ENCODE measurements around the gene TGFB1I1. TPM values are rescaled to one million over a fixed set of nuclear protein-coding genes. Genes with fewer than 3 reads are reported as not detected.

The TGFB1I1 gene
- total and polyA plus RNA-seq, 2 of the 13 experiments (the other 11 are each of a cell fraction or from before 2014, with no cell fraction given): 0.80 to 2.9 TPM

DNA sequence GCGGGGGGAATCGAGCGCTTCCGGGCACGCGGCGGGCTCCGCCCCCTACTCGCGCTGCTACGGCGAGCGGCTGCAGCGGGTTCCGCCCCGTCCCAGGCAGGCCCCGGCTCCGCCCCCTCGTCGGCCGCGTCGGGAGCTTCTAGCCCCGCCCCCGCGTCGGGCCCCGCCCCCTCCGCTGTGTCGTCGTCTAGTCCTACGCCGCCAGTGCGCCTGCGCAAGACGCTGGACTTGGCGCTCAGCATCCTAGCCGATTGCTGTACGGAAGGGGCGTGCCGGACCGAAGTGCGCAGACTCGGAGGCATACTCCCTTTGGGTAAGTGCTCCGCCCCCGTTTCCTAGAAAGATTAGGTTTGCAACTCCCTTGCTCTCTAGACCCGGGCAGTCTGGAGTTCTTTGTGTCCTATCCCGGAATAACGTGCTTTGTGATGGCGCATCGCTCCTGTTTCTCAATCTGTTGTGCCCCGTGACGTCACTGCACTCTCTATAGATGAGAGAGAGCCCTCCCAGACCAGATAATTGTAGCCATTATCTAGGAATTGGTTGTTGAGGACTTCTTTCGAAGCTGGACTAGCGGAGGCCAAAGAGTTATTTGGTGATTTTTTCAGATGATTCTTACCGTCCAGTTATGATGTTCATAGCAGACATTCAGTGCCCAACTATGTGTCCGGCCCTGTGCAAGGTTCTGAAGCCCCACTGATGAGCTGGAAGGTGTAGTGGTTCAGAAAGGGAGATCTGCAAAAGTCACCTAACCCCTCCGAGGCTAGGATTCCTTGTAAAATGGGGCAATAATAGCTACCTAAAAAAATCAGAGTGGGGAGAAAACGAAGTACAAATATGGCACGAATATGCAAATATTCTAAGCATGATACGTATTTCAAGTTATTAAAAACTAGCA is 12.0 kb upstream of the TGFB1I1 start (continued):
- TF ChIP-seq CREB1 (IDR thresholded peaks at IDR 0.05): peak; percentile 99
- peak; percentile 73 for TF ChIP-seq CREB1 (CRISPR knock-in tag; IDR thresholded peaks at IDR 0.05)
- TF ChIP-seq RFX5 (IDR thresholded peaks at IDR 0.05; ENCODE audit: low read depth, low read length): peak; percentile 45; the same call in 1 of the 2 replicates
- TF ChIP-seq SOX6 (IDR thresholded peaks at IDR 0.05): no peak
- peak; percentile 30; the same call in 1 of the 2 replicates for TF ChIP-seq SOX6 (CRISPR knock-in tag; IDR thresholded peaks at IDR 0.05)
- peak; percentile 30; the same call in 1 of the 2 replicates for TF ChIP-seq HMG20A (CRISPR knock-in tag; IDR thresholded peaks at IDR 0.05; ENCODE audit: borderline replicate concordance)
- no peak for TF ChIP-seq ZNF660 (CRISPR knock-in tag; IDR thresholded peaks at IDR 0.05; ENCODE audit: borderline replicate concordance, low read depth)
- TF ChIP-seq ZNF563 (CRISPR knock-in tag; IDR thresholded peaks at IDR 0.05): 0 out of 2 replicates have a peak, but pooled peaks have one; percentile 8
- TF ChIP-seq ZSCAN9 (CRISPR knock-in tag; IDR thresholded peaks at IDR 0.05; ENCODE audit: borderline replicate concordance): no peak
- TF ChIP-seq CBX5 (CRISPR knock-in tag; IDR thresholded peaks at IDR 0.05; ENCODE audit: borderline replicate concordance): 0 out of 2 replicates have a peak, but pooled peaks have one; percentile 12
- TF ChIP-seq, protein P1, sequence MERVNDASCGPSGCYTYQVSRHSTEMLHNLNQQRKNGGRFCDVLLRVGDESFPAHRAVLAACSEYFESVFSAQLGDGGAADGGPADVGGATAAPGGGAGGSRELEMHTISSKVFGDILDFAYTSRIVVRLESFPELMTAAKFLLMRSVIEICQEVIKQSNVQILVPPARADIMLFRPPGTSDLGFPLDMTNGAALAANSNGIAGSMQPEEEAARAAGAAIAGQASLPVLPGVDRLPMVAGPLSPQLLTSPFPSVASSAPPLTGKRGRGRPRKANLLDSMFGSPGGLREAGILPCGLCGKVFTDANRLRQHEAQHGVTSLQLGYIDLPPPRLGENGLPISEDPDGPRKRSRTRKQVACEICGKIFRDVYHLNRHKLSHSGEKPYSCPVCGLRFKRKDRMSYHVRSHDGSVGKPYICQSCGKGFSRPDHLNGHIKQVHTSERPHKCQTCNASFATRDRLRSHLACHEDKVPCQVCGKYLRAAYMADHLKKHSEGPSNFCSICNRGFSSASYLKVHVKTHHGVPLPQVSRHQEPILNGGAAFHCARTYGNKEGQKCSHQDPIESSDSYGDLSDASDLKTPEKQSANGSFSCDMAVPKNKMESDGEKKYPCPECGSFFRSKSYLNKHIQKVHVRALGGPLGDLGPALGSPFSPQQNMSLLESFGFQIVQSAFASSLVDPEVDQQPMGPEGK (CRISPR knock-in tag; IDR thresholded peaks at IDR 0.05): 0 out of 2 replicates have a peak, but pooled peaks have one; percentile 9
- TF ChIP-seq GATA4 (IDR thresholded peaks at IDR 0.05; ENCODE audit: borderline replicate concordance, low read depth): 0 out of 2 replicates have a peak, but pooled peaks have one; percentile 8
- TF ChIP-seq, protein P2, sequence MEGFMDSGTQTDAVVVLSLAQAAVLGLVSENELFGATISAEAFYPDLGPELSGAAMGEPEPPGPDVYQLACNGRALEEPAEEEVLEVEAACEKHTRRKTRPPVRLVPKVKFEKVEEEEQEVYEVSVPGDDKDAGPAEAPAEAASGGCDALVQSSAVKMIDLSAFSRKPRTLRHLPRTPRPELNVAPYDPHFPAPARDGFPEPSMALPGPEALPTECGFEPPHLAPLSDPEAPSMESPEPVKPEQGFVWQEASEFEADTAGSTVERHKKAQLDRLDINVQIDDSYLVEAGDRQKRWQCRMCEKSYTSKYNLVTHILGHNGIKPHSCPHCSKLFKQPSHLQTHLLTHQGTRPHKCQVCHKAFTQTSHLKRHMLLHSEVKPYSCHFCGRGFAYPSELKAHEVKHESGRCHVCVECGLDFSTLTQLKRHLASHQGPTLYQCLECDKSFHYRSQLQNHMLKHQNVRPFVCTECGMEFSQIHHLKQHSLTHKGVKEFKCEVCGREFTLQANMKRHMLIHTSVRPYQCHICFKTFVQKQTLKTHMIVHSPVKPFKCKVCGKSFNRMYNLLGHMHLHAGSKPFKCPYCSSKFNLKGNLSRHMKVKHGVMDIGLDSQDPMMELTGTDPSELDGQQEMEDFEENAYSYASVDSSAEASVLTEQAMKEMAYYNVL (CRISPR knock-in tag; IDR thresholded peaks at IDR 0.05; ENCODE audit: borderline replicate concordance): 0 out of 2 replicates have a peak, but pooled peaks have one; percentile 1
- peak; percentile 24 for TF ChIP-seq ZNF205 (CRISPR knock-in tag; IDR thresholded peaks at IDR 0.05)
- no peak for TF ChIP-seq POLR2AphosphoS2 (IDR thresholded peaks at IDR 0.05; ENCODE audit: low read depth, low read length)
- peak; percentile 61; the same call in 1 of the 2 replicates for TF ChIP-seq ZNF790 (CRISPR knock-in tag; IDR thresholded peaks at IDR 0.05; ENCODE audit: borderline replicate concordance)
- TF ChIP-seq ZFY (CRISPR knock-in tag; IDR thresholded peaks at IDR 0.05): no peak
- peak; percentile 25 for TF ChIP-seq ZC3H13 (CRISPR knock-in tag; IDR thresholded peaks at IDR 0.05)
- 0 out of 2 replicates have a peak, but pooled peaks have one; percentile 53 for TF ChIP-seq TBP (CRISPR knock-in tag; IDR thresholded peaks at IDR 0.05)
- TF ChIP-seq ZBTB20 (CRISPR knock-in tag; IDR thresholded peaks at IDR 0.05; ENCODE audit: borderline replicate concordance, low read depth): no peak
- TF ChIP-seq NR2C2 (CRISPR knock-in tag; IDR thresholded peaks at IDR 0.05; ENCODE audit: borderline replicate concordance): no peak
- TF ChIP-seq FOXA3 (CRISPR knock-in tag; IDR thresholded peaks at IDR 0.05): 0 out of 2 replicates have a peak, but pooled peaks have one; percentile 9
- TF ChIP-seq, protein P3, sequence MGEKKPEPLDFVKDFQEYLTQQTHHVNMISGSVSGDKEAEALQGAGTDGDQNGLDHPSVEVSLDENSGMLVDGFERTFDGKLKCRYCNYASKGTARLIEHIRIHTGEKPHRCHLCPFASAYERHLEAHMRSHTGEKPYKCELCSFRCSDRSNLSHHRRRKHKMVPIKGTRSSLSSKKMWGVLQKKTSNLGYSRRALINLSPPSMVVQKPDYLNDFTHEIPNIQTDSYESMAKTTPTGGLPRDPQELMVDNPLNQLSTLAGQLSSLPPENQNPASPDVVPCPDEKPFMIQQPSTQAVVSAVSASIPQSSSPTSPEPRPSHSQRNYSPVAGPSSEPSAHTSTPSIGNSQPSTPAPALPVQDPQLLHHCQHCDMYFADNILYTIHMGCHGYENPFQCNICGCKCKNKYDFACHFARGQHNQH (CRISPR knock-in tag; IDR thresholded peaks at IDR 0.05): 0 out of 2 replicates have a peak, but pooled peaks have one; percentile 12
- no peak for TF ChIP-seq MTF2 (CRISPR knock-in tag; IDR thresholded peaks at IDR 0.05; ENCODE audit: borderline replicate concordance)
- no peak for TF ChIP-seq ZKSCAN8 (CRISPR knock-in tag; IDR thresholded peaks at IDR 0.05; ENCODE audit: borderline replicate concordance)
- TF ChIP-seq HDAC2 (CRISPR knock-in tag; IDR thresholded peaks at IDR 0.05): no peak; the same call in 1 of the 2 replicates
